ENCODE data around the gene DBR1.

DBR1 gene

DNA sequence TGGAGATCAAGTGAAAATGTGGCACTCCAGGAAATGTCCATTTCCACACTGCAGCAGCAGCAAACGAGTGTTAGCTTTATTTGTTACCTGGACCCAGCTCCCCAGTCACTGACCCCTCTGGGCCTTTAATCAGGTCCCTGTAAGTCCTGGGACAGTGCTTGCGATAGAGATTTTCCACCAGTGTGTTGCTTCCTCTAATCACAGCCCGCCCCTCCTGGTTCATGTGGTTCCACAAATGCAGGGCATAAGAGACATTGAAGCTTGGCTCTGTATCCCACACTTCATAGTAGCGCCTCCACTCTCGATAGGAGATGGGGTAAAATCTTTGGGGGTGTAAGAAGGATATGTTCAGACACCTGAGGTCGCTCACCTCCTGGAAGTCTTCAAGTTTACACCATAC is 50.5 kb downstream of the DBR1 start:
- no peak for DNase-seq (ENCODE audit: low read depth)

- DNase-seq (ENCODE audit: low read depth): no peak
These were observed 55.3 kb downstream of the DBR1 start for GRCh38 chr3:138119423-138119766.

DNA sequence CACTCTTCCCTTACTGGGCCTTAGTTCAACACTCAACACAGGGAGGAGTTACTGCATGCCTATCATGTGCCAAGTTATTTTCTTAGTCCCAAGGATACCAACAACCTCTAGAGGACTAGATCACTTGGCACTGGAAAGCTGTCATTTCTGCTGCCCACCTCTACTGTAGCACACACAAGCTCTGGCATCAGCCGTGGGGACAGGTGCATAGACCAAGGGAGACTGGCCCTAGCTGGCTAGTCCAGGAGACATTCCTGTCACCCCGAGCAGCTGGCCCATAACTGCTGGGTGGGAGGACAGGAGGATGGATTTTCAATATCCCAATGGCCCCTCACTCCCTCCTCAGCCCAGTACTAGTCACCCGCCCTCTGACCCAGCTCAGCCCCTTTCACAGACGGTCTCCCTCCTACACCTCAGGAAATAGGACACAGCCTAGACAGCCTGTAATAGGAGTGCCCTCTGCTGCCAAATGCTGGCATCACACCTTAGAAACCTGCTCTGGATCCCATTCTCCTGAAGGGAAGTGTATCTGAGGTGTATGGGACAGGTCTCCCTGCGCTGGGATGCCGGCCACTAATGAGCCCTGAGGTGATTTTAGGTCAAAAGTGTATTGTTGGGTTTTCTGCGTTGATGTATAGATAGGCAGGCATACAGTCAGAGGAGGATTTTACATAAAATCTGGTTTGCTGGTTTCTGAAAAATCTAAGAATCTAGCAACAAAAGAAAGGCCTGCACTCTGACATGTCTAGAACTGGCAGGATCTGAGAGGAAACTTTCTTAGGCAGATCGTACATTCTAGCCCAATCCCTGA is 55.9 kb downstream of the DBR1 start:
- peak; percentile 52 for DNase-seq (ENCODE audit: low read depth)

DNA sequence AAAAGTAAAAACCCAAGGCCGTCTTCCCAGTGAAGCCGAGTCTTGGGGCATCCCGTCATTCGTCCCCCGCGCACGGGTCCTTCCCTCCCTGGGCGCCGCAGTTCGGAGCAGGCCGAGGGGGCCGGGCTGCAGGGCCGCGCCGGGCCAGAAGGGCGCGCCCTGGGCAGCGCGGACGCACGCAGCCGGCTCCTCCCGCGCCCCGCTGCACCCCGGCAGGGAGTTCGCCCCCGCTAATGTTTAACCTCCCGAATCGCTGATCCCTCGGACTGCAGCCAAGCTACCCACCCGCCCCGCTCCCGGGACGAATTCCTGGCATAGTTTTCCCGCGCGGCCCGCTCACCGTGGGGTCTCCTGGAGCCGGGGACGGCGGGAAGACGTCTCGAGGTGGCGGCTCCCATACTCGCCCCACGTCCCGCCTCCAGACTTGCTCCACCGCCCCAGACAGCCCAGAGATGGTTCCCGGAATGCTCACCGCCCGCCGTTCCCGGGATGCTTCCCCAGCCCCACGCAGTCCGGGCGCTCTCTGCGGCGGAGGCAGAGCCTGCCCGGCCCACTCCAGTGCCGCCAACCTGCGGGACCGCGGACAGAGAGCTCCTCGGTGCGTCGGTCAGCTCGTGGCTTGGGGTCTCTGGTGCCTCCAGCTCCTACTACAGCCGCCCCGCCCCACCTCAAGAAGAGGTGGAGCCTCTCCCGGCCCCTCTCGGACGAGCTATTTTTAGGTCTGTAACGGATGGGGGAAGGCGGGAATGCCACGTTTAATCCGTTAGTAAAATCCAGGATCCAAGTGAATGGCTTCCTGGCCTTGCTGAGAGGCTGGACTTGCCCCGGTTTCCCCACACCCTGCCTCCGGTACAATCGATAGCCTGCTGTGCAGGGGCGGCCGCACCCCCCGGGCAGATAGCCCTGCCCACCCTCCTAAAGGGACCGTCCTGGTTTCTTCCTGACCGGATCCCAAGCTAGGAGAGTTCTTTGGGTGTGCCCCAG is 59.4 kb downstream of the DBR1 start, which contains the start of gene DZIP1L:
TSS of gene DZIP1L (minus strand) at position 621 of the 984 bp plus-strand sequence. CDS start 11,637 bp downstream, outside the sequence.
- DNase-seq (ENCODE audit: low read depth): peak; percentile 42

- DNase-seq (ENCODE audit: low read depth): no peak
These were observed 60.2 kb downstream of the DBR1 start for GRCh38 chr3:138114431-138114918.

DNA sequence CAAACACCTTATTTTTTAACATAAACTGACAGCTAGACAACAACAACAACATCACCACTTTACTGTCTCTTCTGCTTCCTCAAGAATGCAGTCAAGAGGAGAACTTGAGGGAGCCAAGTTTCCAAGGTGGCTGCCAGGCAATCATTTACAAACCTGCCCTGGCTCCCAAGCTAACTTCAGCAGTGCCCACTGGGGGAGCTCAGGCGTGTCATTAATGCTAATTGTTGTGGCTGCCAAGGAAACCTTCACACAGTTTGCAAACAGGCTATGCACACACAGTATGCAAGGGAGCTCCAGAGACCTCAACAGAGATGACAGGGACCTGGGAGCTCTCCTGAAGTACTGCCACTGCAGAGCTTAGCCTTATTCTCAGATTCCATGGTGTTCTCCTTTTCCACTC is 61.4 kb downstream of the DBR1 start:
- DNase-seq (ENCODE audit: low read depth): no peak

DNA sequence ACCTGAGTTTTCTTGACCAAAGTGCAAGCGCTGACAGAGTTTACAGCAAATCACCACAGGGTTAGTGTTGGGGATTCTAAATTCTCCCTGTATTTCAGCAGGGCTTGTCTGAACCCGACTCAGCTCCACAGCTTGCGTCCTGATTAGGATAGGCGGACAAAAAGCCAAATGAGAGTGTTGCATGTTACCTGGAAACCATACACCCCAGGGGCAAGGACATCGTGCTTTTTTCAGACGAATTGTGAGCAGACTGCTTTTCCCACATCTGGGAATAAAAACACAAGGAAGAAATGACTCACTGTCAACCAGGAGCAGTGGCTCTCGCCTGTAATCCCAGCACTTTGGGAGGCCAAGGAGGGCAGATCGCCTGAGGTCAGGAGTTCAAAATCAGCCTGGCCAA is 62.4 kb downstream of the DBR1 start:
- no peak for DNase-seq (ENCODE audit: low read depth)

Measured in GM04504 (cell line).